ENCODE data around the gene OR9A4. TPM values are rescaled to one million over a fixed set of nuclear protein-coding genes. Genes with fewer than 3 reads are reported as not detected.

Gene OR9A4
- total RNA-seq, 1 experiment from 2014 or later: not detected

- TF ChIP-seq CTCF (IDR thresholded peaks at IDR 0.05 in 2 of 3, conservative IDR thresholded peaks at IDR 0.05 in 1 of 3; ENCODE audit: borderline replicate concordance in 1 of 3, insufficient read depth in 1 of 3, low read depth in 2 of 3, low read length in 2 of 3): no peak
- TF ChIP-seq SIN3A (IDR thresholded peaks at IDR 0.05; ENCODE audit: low read depth): no peak
Observed at GRCh38 chr7:141928845-141929195, 12.6 kb downstream of the OR9A4 start (continued).

- BruUV-seq (replicated peaks): no TSS peak
- Histone ChIP-seq H3K9ac (ENCODE audit: low read length) (no peak overlapping the region), H3K9me2 (ENCODE audit: insufficient read depth) (no peaks in the 10 kb centered on the region), H4K20me1 (ENCODE audit: insufficient read depth) (no peaks in the 10 kb centered on the region), H3K9me3 (ENCODE audit: control insufficient read depth in 1 of 2, insufficient read depth in 1 of 2, low read depth in 1 of 2, low read length in 2 of 2) (no peaks in the 10 kb centered on the region), H3K4me2 (ENCODE audit: low read length) (no peak overlapping the region), H3K4me3 (replicated peaks in 1 of 2; ENCODE audit: low read depth in 1 of 2, low read length in 2 of 2) (no peak overlapping the region), H2AFZ (ENCODE audit: low read depth, low read length, poor library complexity, severe bottlenecking) (no peak overlapping the region), H3K36me3 (ENCODE audit: control insufficient read depth in 1 of 2, insufficient read depth in 2 of 2, low read length in 2 of 2) (no peaks in the 10 kb centered on the region), H3K27me3 (ENCODE audit: insufficient read depth, low read length) (no peaks in the 10 kb centered on the region), H3K79me2 (ENCODE audit: insufficient read depth, low read length) (no peaks in the 10 kb centered on the region), H3K4me1 (ENCODE audit: control insufficient read depth in 1 of 2, insufficient read depth in 2 of 2, low read length in 2 of 2) (no peaks in the 10 kb centered on the region), H3K27ac (ENCODE audit: low read depth, low read length) (no peak overlapping the region)
- ATAC-seq (no peak), DNase-seq (ENCODE audit: low read depth, low spot score) (no peak)
- RAD21 ChIA-PET (ENCODE audit: low non-redundant PET in 1 of 2, low total read pairs in 2 of 2, uncharacterized antibody in 2 of 2, unreplicated experiment in 2 of 2): no interaction called here
- POLR2A ChIA-PET: no interaction called here
- intact Hi-C loops (cut with micrococcal nuclease): no loop called here
- TF ChIP-seq ATF3 (IDR thresholded peaks at IDR 0.05) (no peak), CBX3 (IDR thresholded peaks at IDR 0.05; ENCODE audit: low read depth) (no peak), MAX (IDR thresholded peaks at IDR 0.05) (no peak), SIN3A (IDR thresholded peaks at IDR 0.05; ENCODE audit: low read depth) (no peak), CEBPB (IDR thresholded peaks at IDR 0.05; ENCODE audit: low read depth) (no peak), JUND (IDR thresholded peaks at IDR 0.05) (no peak), EZH2 (IDR thresholded peaks at IDR 0.05) (no peak), EZH2phosphoT487 (IDR thresholded peaks at IDR 0.05; ENCODE audit: borderline replicate concordance) (no peak), POLR2A (IDR thresholded peaks at IDR 0.05; ENCODE audit: borderline replicate concordance, extremely low read depth, insufficient read depth, insufficient read length) (no peak), SP1 (IDR thresholded peaks at IDR 0.05; ENCODE audit: low read depth) (no peak), ZNF274 (IDR thresholded peaks at IDR 0.05; ENCODE audit: low read depth, low read length) (no peak), ELF1 (IDR thresholded peaks at IDR 0.05; ENCODE audit: borderline replicate concordance, low read depth) (no peak), YY1 (IDR thresholded peaks at IDR 0.05; ENCODE audit: extremely low read depth, insufficient replicate concordance, low read depth, low read length) (no peak)
- CTCF ChIA-PET: no interaction called here
Observed at GRCh38 chr7:141930211-141930610, 14.0 kb downstream of the OR9A4 start.
